ENCODE results near the gene PDLIM4.

Gene PDLIM4

DNA sequence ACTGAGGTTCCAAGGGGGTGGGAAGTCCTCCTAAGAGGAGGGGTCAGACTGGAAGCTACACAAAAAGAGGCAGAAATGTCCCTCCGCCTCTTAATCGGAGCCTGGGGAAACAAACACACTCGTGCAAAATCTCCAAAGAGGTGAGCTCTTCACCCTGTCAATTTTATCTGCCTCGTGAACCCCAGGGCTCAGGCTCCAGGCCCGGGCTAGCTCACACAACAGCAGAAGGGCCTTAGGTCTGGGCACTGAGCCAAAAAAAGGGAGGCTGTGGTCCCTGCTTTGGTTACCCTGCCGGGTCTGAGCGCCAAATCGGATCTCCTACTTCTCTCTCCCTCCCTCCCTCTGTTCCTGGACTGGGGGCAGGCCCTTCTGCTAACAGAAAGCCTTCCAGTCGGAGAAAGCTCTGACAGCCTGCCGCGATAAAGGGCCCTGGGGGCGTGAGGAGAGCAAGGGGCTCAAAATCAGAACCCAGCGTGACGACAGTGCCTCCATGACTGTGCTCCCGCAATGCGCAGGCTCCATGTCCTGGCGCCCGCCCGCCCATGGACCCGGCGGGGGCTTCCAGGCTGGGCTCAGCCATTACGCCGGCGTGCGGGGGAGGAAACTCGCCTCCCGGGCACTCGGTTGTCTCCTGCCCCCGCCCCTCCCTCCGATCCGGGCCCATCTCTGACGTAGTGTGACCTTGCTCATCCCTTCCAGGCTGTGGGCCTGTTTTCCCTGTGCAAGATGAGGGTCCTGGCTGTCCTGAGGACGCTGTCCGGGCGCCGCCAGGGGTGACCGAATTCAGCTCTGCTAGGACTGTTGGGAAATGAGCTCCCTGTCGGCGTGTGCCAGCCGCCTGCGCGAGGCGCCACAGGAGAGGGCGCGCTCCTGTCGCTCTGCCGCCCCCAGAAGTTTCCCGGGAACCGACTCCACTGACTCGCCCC lies 35.8 kb downstream of the PDLIM4 start:
- DNase-seq, result peak in 3 of 4 experiments; percentile 6 to 33 (median 29)

DNA sequence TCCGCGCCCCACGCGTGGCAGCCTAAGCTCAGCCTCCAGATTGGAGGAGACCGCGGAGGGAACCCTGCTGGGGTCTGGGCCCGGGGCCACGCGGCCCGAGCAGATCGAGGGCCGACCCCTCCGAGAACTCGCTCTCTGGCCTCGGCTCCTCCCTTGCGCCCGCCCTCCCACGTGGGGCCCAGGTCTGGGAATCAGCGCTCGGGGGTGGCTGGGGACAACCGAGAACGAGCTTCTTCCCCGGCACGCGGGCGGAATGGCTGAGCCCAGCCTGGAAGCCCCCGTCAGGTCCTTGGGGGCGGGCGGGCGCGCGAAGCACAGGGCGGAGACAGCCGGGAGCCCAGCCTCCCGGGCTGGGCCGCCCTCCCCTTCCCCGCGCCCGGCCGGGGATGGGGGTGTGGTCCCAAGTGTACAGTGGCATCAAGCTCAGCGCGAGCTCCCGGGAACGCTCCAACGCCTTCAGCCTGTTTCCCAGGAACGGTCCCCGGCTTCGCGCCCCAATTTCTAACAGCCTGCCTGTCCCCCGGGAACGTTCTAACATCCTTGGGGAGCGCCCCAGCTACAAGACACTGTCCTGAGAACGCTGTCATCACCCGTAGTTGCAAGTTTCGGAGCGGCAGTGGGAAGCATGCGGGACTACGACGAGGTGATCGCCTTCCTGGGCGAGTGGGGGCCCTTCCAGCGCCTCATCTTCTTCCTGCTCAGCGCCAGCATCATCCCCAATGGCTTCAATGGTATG lies 36.7 kb downstream of the PDLIM4 start, which contains the start of gene SLC22A4:
TSS of gene SLC22A4 (plus strand) at position 403 of the 736 bp plus-strand sequence. CDS start at position 626, 223 bp downstream.
- DNase-seq, result peak; percentile 20 to 48 (median 31)

DNA sequence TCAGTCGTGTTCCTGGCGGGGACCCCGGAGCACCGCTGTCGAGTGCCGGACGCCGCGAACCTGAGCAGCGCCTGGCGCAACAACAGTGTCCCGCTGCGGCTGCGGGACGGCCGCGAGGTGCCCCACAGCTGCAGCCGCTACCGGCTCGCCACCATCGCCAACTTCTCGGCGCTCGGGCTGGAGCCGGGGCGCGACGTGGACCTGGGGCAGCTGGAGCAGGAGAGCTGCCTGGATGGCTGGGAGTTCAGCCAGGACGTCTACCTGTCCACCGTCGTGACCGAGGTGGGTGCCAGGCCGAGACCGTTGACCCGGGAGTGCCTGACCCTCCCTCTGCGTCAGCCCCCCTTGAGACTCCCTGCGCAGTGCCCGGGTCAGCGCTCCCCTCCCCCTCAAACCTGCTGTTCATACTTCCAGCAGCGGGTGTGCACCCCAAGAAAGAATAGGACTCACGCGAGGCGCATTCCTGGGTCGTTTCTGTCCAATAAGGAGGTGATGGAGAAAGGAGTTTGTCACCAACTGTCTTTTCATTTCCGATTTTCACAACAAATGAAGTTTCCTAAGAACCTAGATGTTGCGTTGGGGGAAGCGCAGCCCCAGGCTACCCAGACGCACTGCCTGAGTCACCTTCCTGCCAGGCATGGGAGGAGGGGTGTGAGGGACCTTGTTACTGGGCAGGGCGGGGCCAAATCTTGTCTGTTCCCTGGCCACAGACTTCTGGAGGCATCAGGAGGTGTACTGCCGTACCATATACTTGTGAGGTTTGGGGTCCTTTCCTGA lies 37.4 kb downstream of the PDLIM4 start:
- peak in 2 of 4 experiments; percentile 11 to 24 for DNase-seq

DNA sequence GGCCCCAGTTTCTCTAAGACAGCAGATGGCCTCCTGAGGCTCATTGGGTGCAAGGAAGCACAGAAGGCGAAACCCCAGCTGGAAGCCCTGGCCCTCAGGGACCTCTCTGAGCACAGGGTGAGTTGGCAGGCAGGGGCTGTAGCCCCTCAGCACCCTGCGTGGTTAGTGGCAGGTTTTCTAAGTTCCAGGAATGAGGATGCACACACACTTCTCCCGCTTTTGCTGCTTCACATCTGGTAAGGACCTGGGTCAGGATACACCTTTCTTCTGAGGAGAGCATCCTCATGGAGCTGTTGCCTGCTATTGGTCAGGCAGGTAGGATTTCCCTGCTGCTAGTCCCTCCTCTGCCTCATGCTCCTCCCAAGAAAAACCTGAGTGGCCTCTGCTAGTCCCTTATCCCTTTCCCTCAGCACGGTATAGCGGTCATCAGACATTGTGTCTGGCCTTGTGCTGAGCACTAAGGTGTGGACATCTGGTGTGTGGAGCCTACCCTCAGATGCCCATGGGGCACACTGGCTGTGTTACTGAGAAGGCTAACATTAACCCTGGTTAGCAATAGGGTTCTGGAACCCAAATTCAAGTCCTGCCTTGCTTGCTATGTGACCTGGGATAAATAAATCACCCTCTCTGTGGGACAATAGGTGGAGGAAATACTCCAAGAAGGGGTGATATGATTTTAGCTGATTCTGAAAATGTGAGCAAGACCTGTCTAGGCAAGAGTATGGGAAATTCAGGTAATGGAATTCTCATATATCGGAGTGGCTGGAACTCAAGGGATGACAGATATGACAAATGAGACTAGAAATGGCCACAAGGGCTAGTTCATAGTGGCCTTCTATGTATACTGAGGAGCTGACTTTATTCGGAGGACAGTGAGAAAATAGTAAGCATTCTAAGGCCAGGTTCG lies 38.3 kb downstream of the PDLIM4 start:
- no peak for DNase-seq

DNA sequence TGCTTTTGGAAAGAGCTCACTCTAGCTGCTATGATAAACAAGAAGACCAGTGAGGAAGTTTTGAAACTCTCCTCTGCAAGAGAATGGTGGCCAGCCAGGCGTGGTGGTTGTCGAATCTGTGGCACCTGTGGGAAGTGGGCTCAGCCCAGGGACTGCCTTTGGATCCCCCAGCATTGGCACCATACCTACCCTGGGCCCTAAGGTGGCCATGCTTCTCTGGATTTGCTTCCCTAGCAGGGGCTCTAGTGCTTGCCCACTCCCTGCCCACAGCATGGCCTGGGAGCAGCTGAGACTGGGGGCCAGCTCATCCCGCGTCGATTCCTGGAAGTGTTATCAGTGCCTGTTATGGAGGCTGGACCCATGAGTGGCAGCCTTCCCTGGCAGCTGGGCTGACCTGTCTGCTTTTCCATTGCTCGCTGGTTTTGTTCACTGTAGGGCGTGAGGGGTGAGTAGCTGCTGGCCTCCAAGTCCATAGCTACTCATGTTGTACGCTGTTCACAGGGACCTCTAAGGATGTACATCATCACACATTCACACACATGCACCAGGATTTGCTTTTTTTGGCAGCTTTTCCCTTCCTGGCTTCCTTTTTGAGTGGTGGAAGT lies 39.0 kb downstream of the PDLIM4 start:
- DNase-seq, result no peak

DNA sequence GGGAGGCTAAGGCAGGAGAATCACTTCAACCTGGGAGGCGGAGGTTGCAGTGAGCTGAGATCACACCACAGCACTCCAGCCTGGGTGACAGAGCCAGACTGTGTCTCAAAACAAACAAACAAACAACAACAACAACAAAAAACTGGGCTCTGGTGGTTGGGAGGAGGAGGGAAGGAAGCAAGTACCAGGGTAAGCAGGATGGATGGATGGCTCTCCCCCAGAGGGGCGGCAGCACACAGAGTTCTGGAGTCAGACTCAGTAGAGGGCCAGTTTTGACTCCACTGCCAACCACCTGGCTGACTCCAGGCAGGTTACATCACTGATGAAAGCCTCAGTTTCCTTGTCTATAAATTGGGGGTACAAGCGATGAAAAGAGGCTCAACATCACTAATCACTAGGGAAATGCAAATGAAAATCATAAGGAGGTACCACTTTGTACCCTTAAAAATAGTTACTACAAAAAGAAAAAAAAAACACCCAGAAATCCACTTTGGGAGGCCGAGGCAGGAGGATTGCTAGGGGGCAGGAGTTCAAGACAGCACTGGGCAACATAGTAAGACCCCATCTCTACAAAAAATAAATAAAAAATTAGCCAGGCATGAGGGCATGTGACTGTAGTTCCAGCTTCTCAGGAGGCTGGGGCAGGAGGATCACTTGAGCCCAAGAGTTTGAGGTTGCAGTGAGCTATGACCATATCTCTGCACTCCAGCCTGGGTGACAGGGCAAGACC lies 39.9 kb downstream of the PDLIM4 start:
- no peak for DNase-seq

DNA sequence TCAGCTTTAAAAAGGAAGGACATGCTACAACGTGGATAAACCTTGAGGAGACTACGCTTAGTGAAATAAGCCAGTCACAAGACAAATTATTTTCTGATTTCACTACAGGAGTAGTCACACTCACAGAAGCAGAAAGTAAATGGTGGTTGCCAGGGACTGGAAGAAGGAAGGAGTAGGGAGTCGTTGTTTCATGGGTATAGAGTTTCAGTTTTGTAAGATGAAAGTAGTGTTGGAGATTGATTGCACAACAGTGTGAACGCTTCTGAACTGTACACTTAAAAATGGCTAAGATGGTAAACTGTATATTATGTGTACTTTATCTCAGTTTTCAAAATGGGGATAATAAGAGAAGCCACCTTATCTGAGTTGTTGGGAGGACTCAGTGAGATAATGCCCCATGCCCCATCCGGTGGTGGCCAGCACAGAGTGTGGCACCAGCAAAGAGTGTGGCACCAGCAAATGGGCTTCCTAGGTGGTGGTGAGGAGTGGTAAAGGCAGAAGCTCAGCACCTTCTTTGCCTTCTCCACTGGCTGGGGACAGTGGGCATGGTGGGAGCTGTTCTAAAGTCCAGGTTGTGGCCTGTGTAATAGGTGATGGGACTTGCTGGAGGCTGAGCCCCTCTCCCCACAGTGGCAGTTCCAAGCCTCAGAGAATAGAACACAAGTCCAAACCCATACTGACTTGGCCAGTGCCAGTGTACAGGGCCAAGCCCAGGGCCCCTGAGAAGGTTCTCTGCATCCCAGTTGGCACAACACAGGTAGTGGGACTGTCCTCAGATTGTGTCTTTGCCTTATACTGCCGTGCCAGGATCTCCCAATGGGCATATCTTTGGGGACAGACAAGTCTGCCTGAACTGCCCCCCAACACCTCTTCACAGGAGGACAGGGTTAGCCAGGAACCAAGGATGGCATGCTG lies 41.1 kb downstream of the PDLIM4 start:
- no peak for DNase-seq

DNA sequence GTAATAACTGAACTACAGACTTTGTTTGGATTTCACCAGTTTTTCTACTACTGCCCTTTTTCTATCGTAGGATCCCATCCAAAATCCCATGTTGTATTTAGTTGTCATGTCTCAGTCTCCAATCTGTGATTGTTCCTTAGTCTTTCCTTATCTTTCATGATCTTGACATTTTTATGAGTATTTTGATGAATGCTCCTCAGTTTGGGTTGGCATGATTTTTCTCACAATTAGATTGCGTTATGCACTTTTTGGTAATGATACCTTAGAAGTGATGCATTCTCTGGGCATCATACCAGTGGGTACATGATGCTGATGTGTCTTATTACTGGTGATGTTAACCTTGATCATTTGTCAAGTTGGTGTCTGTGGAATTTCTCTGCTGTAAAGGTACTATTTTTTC lies 42.4 kb downstream of the PDLIM4 start:
- no peak for DNase-seq

DNA sequence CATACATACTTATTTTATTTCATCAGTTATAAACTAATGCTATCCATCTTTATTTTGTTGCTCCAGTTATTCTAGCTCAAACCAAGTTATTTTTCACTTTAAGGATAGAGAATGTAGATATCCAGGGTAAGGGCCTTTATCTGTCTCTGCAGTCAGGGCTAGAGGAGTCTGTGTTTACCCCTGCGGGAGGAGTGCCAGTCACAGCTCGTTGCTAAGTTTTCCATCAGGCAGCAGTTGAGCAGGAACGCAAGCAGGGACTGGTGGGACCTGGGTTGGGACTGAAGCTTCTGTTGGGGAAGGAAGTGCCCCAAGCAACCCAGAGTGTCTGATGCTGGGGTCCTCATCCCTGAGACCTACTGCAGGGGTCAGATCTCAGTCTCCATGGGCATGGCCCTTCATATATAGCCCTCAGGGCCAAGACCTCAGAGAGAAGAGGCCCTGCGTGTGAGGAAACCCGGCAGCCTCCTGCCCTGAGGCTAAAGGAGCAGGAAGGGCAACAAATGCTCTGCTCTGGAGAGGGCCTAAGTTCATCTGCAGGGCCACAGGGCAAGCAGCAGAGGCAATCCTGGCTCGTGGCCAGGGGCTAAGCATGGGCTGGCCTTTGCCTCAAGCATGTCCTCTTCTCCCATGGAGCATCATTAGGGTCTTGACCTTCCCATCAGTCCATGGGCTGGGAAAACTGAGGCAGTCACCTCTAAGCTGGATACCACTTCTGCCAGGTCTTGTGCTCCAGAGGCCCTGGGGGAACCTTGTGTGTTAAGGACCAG lies 43.3 kb downstream of the PDLIM4 start:
- DNase-seq, result no peak

DNA sequence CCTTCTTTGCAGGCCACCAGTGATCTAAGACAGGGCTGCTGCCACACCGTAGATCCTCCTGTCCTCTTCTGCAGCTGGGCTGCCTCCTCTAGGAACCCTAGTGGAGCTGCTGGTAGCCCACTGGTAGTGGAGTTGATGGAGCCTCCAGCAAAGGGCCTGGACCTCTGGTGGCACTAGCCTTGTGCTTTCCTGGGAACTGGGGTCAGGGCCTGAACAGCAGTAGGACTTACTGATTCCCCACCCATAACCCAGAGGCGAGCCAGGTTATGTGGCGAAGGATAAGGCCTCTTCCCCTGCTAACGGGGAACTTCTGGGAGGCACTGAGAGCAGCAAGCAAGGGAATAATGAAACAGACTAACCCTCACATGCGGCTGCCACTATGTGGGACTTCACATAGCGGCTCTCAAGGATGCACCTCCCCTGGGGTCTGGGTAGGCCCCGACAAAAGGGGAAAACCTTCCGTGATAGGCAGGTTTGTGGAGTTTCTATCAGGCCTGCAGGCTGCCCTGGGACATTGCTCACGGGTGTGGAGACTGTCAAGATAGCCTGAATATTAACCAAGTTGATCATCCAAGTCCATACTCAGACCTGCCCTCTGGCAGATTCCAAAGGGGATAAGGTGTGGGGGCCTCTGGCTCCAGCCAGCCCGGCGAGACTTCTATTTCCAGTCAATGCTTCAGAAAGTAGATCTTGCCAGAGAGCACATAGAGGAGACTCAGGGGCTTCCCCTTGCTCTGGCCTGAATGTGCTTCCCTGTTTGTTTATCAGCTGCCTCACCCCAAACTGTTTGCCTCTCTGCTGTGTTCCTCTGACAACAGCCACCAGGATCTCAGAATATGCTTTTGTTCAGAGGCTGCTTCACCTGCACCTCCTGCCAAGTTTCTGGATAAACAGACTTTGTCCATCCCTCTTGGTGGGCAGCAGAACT lies 44.1 kb downstream of the PDLIM4 start:
- DNase-seq, result no peak

DNA sequence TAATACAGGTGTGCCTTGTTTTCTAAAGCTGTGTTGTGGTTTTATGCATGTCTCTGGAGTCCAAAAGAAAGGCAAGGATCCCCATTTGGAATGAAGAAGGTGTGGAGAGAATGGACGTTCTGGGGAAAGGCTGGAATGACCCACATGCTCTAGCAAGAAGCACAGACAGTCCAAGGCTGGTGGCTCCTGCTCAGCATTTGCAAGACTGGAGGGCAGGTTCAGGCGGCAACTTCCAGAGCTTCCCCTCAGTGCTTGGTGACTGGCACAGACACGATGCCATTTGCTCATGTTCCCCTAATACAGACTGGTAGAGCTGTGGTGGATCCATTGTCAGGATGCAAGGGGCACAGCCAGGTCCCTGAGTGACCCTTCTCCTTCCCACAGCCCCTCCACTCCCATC lies 44.9 kb downstream of the PDLIM4 start:
- no peak for DNase-seq

DNA sequence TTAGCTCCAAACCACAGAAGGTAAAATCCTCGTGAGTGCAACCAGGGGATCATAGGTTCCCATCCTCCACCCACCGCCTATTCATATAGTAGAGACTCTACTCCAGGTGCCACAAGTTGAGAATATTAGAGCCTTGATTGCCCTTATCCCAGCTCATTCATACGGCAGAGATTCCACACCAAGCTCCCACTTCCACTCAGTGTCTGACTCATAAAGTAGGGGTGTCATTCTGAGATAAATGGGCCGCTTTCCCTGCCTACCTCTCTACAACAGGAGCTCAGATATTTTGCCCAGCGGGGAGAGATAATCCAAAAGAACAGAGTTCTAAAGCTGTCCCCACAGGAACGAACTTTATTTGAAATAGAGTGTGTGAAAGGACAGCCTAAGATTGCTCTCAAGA lies 46.1 kb downstream of the PDLIM4 start:
- no peak for DNase-seq

DNA sequence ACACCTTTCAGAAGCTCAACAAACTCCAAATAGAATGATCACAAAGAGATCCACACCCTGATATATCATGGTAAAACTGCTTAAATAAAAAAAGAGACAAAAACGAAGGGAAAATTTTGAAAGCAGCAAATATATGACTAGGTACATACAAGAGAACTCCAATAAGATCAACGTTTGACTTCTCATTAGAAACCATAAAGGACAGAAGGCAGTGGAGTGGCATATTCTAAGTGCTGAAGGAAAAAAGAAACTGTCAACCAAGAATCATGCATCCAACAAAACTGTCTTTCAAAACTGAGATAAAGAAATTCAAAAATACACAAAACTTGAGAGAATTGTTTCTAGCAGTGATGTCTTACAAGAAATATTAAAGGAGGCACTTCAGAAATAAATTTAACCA lies 47.9 kb downstream of the PDLIM4 start:
- DNase-seq, result no peak

DNA sequence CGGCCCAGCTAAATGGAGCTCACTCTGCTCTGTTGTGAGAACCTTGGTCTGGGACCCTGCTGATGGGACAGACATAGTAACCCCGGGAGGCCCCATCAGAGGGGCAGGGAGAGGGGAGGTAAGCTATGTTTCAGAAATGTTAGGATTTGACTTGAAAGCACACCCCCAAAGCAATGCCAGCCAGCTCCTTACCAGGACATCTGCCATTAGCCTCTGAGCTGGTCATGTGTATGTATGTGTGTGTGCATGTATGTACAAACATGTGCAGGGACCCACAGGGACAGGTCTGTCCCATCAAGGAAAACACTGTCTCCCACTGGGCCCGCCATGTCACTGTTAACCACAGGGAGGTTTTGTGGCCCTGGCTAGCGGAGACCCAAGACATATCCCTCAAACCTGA lies 51.2 kb downstream of the PDLIM4 start:
- DNase-seq, result no peak

DNA sequence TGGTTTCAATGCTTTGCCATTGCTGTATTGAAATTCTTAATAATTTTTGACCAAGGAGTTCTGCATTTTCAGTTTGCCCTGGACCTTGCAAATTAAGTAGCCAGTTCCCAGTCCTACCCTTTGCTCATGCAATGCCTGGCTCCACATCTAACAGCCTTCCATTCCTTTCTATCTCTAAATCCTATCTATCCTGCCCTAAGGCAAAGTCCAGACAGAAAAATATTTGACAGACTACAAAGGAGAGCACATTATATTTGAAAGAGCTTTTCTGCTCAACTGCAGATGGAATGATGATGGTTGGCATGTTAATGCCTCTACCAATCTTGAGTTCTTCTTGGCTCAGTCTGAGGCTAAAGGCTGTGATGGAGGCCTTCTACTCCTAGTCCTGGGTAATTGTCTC lies 52.2 kb downstream of the PDLIM4 start:
- no peak for DNase-seq

DNA sequence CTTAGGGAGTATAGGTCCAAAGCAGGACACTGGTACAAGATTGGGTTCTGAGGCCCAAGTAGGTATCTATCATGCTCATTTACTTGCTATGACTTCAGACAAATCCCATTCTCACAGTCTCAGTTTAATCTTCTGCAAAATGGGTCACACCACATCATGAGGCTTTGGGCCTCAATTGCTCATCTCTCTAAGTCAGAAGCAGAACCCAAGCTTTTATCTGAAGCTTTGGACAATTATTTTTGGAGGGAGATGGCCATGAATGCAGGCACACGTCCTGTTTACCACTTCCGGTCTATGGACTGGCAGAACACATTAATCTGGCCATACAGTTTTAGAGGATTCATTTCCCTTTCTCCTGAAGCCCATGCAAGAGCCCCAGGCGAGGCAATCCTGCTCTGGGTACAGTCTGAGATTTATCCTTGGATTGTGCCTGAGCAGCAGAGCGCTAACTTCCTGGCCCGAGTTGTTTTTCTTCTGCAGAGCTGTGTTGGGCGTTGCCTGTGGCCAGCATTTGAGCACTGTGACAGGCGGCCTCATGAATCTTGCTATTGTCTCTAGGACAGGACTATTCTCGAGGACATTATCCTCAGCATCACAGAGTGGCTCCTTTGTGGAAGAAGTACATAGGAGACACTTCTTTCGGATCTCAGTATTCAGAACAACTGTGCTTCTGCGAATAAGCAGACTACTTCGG lies 52.8 kb downstream of the PDLIM4 start:
- DNase-seq, result no peak

DNA sequence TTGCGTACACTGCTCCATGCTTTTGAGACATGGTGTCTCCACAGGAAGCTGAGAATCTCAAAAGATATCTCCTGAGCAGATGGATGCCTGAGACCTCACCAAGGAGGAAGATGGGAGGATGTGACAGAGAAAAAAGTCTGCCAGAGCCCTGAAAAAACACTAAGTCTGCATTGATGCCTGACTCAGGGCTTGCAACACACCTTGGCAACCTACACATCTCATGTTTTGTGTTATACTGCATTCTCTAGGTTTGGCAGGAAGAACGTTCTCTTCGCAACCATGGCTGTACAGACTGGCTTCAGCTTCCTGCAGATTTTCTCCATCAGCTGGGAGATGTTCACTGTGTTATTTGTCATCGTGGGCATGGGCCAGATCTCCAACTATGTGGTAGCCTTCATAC lies 55.9 kb downstream of the PDLIM4 start:
- DNase-seq, result no peak

Data from activated CD4-positive, CD25-positive, alpha-beta regulatory T cell (primary cell).